HG02884 (cell line): ENCODE data around the gene CLEC2D.
"Not testable (repeated sequence)": the region's sequence is repeated elsewhere in the genome, so short reads cannot be mapped to it uniquely, and the experiment has no call there.

Experiments used
- ATAC-seq: cut with Tn5 transposase; IDR thresholded peaks from one replicate; pipeline ENCODE4 v1.9.1; 2021; ENCODE audit warnings: mild to moderate bottlenecking, moderate library complexity; ENCODE audit not compliant: unreplicated experiment

The CLEC2D gene

DNA sequence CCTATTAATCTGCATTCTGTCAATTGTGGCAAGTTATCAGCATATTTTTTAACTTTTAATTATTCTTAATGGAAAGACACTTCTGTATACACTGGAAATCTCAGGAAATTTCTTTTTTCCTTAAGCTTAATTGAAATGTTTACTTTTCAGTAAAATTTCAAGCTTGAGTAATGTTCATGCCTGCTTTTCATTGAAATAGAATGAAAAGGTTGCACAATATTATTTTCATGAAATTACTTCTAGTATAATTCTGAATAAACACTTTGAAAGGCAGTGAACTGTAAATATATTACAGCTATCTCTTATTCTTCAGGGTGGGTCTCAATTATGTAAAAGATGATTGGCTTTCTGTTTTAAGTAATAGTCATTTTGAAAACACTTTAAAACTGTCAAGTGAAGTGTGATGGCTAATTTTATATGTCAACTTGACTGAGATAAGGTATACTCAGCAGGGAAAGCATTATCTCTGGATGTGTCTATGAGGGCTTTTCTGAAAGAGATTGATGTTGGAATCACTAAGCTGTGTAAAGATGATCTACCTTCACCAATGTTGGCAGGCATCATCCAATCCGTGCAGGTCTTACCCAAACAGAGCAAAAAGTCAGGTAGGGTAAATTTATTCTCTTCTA is 29.9 kb downstream of the CLEC2D start:
- no peak for ATAC-seq

DNA sequence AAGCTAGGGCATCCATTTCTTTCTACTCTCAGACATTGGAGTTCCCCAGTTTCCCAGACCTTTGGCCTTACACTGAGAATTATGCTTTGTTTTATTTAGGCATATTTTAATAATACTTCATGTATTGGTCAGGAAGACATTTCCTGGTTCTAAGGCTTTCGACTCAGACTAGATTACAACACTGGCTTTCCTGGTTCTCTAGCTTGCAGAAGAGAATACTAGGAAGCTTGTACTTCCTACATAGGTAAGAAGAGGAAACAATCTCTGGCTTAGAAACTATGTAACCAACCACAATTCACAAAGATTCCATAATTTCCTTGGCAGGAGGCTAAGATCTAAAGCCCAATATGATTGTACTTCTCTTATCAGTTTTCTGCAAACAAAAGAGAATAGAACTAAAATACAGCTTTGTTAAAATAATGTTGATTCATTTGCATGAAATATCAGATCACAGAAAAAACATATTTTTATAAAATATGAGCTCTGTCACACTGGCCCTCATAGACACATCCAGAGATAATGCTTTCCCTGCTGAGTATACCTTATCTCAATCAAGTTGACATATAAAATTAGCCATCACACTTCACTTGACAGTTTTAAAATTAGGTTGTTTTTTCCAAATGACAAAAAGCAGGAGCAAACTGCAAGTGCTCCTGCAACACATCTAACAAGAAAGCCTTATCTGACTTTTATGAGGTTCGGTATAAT is 30.5 kb downstream of the CLEC2D start:
- ATAC-seq = no peak

- ATAC-seq = no peak
Observed at GRCh38 chr12:9700606-9700956, 31.1 kb downstream of the CLEC2D start.

DNA sequence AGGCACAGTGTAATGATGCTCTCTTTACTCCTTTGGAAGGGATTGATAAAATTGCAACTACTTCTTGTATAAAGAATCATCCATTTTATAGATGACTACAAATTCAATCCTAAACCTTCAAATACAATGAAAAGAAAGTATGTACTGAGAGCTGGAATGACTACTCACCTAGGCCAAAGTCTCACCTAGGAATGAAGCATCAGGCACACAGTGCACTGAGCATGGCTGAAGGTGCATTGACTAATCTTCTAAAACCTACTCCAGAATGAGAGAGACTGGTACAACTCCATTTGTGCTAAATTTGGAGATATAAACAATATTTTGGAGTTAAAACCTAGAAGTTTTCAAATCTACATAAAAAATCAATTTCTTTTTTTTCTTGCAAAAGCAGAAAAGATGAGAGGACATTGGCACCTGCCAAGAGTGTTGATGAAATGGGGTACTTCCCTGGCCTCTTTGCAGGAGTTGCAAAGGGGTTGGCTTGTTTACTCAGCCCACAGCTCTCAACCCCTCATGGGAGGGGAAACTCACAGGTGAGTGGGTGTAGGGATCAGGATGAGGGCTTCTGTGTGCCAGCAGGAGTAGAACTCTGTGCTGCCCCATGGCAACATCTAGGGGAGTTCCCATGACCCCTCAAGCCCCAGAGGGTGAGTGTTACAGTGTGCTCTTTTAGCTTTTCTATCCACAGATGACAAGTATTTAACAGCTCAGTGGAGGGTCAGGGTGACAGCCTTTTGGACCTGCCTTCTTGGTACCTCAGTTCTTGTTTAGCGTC is 32.1 kb downstream of the CLEC2D start:
- ATAC-seq = no peak

DNA sequence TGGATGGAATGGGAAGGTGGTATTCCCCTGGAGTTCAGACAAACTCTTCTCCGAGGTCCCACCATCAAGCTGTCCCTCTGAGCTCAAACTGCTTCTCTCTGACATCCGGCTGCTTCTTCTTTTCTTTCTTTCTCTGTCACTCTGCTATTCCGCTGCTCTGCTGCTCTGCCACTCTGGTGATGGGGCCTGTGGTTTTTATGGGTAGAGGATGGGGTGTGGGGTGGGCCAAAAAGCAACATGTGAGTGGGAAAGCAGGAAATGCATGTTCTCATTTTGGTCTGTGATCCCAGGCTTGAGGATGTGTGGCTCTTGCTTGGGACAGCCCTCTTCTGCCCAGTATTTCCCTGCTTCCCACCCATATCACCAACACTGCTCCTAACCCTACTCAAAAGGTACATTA is 32.7 kb downstream of the CLEC2D start:
- ATAC-seq = no peak

DNA sequence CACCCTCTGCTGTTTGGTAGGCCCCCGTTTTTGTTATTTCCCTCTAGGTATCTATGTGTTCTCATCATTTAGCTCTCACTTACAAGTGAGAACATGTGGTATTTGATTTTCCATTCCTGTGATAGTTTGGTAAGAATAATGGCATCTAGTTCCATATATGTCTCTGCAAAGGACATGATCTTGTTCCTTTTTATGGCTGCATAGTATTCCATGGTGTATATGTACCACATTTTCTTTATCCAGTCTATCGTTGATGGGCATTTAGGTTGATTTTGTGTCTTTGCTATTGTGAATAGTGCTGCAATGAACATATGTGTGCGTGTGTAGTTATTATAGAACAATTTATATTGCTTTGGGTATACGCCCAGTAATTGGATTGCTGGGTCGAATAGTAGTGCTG is 35.0 kb downstream of the CLEC2D start:
- ATAC-seq = not testable (repeated sequence)

DNA sequence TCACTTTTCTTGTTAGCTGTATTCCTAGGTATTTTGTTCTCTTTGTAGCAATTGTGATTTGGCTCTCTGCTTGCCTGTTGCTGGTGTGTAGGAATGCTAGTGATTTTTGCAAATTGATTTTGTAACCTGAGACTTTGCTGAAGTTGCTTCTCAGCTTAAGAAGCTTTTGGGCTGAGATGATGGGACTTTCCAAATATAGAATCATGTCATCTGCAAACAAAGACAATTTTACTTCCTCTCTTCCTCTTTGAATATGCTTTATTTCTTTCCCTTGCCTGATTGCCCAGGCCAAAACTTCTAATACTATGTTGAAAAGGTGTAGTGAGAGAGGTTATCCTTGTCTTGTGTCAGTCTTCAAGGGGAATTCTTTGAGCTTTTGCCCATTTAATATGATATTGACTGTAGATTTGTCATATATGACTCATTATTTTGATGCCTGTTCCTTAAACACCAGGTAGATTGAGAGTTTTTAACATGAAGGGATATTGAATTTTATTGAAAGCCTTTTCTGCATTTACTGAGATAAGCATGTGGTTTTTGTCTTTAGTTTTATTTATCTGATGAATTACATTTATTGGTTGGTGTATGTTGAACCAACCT is 36.7 kb downstream of the CLEC2D start:
- no peak for ATAC-seq

DNA sequence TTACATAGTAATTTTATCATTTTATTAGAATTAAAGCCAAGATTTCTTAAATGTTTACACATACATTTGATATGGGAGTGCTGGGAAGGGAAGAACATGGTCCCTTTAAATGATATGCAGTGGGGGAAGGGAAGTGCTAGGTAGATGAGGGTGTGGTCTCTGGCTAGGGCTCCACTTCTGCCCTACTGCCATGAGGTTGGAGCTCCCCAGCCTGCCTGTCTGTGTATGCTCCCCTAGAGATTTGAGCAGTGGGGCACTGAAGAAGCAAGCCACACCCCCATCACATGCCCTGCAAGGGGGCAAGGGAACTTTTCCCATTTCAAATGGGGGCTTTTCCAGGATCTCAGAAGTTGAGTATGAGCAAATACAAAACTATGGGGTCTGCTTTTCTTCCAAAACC is 37.8 kb downstream of the CLEC2D start:
- ATAC-seq = no peak

GRCh38 chr12:9707864-9708808 is 38.6 kb downstream of the CLEC2D start:
- ATAC-seq = no peak

GRCh38 chr12:9708853-9709252 is 39.3 kb downstream of the CLEC2D start:
- no peak for ATAC-seq

DNA sequence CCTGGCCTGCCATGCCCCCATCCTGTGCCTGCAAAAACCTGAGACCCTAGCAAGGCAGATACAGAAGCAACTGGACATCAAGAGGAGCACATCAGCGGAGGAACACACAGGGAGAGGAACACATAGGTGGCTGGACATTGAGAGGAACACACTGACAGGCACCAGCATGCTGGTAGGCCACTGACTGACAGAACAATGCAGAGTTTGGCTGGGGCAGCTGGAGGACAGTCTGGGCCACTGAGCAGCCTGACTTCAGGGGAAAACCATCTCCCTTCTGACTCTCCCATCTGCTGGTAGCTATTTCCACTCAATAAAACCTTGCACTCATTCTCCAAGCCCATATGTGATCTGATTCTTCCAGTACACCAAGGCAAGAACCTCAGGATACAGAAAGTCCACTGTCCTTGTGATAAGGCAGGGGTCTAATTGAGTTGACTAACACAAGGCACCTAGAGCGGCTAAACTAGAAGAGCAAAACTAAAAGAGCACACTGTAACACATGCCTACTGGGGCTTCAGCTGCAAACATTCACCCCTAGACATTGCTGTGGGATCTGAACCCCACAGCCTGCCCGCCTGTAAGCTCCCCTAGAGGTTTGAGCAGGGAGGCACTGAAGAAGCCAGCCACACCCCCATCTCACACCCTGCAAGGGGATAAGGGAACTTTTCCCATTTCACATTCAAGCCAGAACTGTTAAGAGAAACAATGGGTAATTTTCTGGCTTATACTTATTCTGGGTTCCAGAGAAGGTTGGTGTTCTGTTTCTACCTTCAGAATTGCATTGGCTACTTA is 41.3 kb downstream of the CLEC2D start:
- ATAC-seq = no peak

DNA sequence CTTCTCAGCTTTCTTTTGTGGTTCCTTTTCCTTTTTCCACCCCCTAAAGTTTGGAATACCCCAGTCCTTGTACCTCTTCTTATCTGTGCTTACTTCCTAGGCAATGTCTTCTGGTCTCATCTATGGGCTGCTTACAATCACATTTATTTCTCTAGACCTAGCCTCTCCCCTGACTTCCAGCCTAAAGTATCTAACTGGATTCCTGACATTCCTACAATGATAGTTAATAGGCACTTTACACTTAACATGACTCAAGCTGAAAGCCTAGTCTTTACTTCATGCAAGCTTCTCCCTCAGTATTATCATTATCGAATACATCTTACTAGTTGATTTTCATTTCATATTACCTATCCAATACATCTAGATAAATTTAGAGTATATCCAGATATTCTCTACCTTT is 42.2 kb downstream of the CLEC2D start:
- ATAC-seq = no peak

DNA sequence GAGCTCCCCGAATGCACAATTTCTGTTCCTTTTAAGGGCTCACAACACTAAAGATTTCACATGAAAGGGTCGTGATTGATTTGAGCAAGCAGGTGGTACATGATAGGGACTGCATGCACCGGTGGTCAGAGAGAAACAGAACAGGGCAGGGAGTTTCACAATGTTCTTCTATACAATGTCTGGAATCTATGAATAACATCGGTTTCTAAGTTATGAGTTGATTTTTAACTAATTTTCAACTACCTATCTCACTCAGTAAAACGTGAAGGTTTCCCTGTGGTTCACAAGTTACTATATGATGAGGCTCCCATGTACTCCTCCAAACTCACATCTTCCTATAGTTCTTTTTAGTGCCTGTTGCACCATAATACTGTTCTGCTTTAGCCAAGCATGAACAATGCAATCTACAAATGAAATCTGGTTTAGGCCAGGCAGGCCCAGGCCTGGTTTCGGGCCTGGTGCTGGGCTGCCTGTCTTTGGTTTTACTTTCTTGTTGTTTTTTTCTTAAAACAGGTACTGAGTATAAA is 43.6 kb downstream of the CLEC2D start:
- ATAC-seq = peak; percentile 70

DNA sequence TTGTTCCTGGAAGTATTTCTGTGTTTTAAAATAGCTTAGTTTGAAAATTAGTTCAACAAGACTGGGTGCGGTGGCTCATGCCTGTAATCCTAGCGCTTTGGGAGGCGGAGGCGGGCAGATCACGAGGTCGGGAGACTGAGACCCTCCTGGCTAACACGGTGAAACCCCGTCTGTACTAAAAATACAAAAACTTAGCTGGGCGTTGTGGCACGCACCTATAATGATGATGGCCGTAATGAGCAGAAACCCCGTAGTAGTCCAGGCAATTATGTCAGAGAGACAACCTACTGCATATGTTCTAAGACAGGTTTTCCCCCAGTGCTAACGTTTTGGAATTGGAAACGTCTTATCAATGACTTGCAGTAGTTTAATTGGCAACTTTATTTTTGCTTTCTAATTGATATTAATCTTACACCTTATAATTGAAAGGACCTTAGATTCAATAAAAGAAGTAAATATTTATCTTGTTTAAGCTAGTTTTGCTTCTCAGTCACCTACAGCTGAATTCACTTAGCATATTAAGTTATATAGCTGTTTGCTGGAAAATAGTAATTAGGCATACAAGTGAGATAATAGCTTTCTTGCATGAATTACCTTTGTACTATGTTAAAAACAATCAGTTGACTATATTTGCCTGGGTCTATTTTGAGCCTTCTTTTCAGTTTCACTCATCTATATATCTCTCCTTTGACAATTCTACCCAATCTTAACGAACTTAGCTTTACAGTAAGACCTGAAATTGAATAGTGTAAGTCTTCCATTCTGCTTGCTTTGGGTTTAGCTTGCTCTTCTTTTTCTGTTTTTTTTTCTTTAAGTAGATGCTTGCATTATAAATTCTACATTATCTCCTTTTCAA is 47.8 kb downstream of the CLEC2D start:
- ATAC-seq = no peak

GRCh38 chr12:9718968-9719367 is 49.5 kb downstream of the CLEC2D start:
- no peak for ATAC-seq

DNA sequence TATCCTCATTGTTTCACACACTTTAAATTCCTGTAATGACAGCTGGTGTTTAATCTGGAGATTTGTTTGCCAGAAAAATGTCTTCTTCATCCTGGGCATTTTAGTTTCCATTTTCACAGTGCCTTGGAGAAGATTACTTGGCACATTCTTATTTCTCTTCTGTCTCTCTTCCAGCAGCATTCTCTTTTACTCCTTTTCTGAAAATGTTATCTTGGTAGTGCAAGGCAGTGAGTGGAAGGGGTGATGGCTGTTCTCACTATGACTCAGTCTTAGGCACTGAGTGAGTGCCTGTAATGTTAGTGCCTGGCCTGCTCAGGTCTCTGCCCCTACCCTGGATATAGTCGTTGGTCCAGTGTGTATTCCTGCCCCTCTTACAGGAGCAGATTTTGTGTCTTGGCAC is 50.3 kb downstream of the CLEC2D start:
- ATAC-seq = peak; percentile 38

- peak; percentile 56 for ATAC-seq
Observed at GRCh38 chr12:9721394-9722092, 52.0 kb downstream of the CLEC2D start.

GRCh38 chr12:9724023-9724422 is 54.5 kb downstream of the CLEC2D start:
- no peak for ATAC-seq
